Effector memory CD8-positive, alpha-beta T cell (primary cell): ENCODE data around the gene OVCH2.

Source experiments
- ATAC-seq: fragments of 150-1000 bp; cut with Tn5 transposase; replicated peaks from 2 replicates; pipeline ENCODE4 v1.10.0; 2021; ENCODE audit warnings: mild to moderate bottlenecking, moderate library complexity
- DNase-seq, 3 experiments: peaks; one replicate each; pipeline ENCODE4 v3.0.0; 2021
- H3K27ac Mint-ChIP-seq, 2 donors: one replicate each; pipeline ENCODE4 v1.8.0; 2022; ENCODE audit warnings: mild to moderate bottlenecking in 2 of 2, mixed read lengths in 2 of 2, moderate library complexity in 2 of 2
- H3K27me3 Mint-ChIP-seq, 2 donors: one replicate each; pipeline ENCODE4 v1.8.0; 2022; ENCODE audit warnings: mixed read lengths in 2 of 2
- H3K36me3 Mint-ChIP-seq: one replicate; pipeline ENCODE4 v1.8.0; 2022; ENCODE audit warnings: mild to moderate bottlenecking, moderate library complexity, mixed read lengths; ENCODE audit not compliant: insufficient read depth
- H3K4me1 Mint-ChIP-seq, 2 donors: one replicate each; pipeline ENCODE4 v1.8.0; 2022; ENCODE audit warnings: low read depth in 2 of 2, mixed read lengths in 2 of 2
- H3K4me3 Mint-ChIP-seq, 2 donors: one replicate each; pipeline ENCODE4 v1.8.0; 2022; ENCODE audit warnings: mild to moderate bottlenecking in 2 of 2, mixed read lengths in 2 of 2, moderate library complexity in 2 of 2
- H3K9me3 Mint-ChIP-seq, 2 donors: one replicate each; pipeline ENCODE4 v1.8.0; 2022; ENCODE audit warnings: mixed read lengths in 2 of 2

OVCH2 gene

DNA sequence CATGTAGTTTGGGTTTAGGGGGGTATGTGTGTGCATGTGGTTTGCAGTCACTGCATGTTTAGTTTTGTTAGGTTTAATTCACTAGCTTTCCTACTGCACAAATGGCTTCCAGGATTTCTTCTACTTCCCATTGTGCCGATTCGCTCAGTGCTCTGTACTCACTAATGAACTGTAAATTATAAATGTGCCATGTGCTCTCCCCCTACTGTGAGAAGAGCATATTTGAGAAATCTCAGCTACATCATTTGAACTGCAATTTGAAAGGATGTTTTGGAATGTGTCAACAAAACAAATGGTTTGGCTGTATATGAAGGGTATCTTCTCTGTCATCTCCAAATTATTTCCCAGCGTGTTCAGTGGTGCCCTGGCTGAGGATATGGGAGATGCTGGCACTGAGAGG is 61.1 kb downstream of the OVCH2 start:
- Mint-ChIP-seq H3K27ac (no peak overlapping the region), H3K27me3 (no peaks in the 10 kb centered on the region), H3K4me1 (no peaks in the 10 kb centered on the region), H3K9me3 (no peaks in the 10 kb centered on the region), H3K4me3 (no peak overlapping the region), H3K36me3 (no peaks in the 10 kb centered on the region)
- DNase-seq (no peak), ATAC-seq (no peak)

DNA sequence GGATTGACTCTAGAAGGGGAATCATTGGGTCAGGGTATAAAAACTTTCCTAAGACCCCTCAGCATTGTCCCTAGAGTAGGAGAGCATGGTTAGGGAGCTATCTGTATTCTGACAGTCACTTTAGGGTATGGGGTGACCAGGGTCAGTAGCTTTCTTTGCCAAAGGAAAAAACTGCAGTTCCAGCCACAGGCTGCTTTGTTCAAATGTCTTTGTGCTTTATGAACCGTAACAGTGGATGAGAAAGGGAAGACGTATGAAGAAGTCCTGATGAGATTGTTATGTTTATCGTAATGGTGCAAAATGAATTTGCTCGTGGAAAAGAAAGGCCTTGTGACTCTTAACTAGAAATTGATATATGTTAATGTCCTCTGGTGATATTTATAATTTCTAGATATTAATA is 63.0 kb downstream of the OVCH2 start:
- DNase-seq (no peak), ATAC-seq (no peak)
- H3K27ac Mint-ChIP-seq = no peak overlapping the region
- no peaks in the 10 kb centered on the region for H3K27me3 Mint-ChIP-seq
- no peak overlapping the region for H3K4me3 Mint-ChIP-seq
- H3K4me1 Mint-ChIP-seq = no peaks in the 10 kb centered on the region
- H3K9me3 Mint-ChIP-seq = no peaks in the 10 kb centered on the region
- H3K36me3 Mint-ChIP-seq = no peaks in the 10 kb centered on the region

DNA sequence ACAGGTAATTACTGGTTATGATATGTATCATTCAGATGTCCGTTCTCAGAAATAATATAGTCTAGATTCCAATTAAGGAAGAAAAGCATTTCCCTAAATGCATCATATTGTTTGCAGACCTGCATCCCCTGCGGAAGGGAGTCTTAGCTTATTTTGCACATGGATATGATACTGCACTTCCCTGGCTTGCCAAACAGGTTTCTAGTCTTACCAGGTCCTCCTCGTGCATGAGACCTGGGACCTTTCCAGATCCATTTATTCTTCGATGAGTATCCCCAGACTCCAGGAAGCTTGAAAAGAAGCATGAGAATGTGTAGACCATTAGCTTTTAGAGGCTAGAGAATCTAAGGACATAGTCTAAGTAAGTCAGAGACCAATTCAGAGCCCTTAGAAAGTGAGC is 63.5 kb downstream of the OVCH2 start:
- Mint-ChIP-seq H3K4me3 (no peak overlapping the region), H3K27me3 (no peaks in the 10 kb centered on the region), H3K27ac (no peak overlapping the region), H3K4me1 (no peaks in the 10 kb centered on the region), H3K36me3 (no peaks in the 10 kb centered on the region), H3K9me3 (no peaks in the 10 kb centered on the region)
- DNase-seq = no peak
- no peak for ATAC-seq

DNA sequence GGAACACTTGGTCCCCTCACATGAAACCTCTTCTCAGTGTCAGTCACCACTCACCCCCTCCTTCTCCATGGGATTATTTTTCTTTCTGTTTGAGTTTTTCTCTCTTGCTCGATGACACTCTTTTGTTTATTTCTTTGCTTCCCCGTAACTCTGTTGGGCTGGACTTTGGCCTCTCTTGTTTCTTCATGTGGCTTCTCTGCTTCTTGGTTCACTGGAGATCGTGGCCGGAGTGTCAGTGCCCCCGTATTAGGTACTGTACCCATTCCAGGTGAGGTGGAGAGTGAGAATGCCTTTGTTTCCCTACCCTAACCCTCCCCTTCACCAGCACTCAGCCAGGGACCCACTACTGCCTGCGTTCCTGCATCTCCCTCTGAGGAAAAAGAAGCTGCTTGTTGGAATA is 65.5 kb downstream of the OVCH2 start:
- H3K27ac Mint-ChIP-seq = peak overlapping the region in 1 of 2 donors; percentile 57
- ATAC-seq (no peak), DNase-seq (no peak)
- H3K27me3 Mint-ChIP-seq = no peaks in the 10 kb centered on the region
- H3K9me3 Mint-ChIP-seq = no peaks in the 10 kb centered on the region
- no peaks in the 10 kb centered on the region for H3K4me1 Mint-ChIP-seq
- no peak overlapping the region for H3K4me3 Mint-ChIP-seq
- peaks cover 4% of the 10 kb centered on the region for H3K36me3 Mint-ChIP-seq

DNA sequence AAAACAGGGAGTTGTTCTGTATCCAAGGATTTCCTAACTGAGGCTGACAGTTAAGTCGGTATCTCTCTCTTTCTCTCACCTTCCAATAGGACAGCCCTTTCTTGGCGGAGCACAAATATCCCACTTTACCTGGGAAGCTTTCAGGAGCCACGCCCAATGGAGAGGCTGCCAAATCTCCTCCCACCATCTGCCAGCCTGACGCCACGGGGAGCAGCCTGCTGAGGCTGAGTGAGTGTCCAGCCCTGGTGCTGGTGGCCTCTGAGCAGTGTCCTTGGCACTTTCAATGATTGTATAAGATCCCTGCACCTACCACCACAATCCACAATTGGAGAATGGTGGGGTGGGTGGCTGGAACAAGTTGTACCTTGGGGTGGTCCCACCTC is 66.6 kb downstream of the OVCH2 start:
- Mint-ChIP-seq H3K36me3 (peaks cover 4% of the 10 kb centered on the region), H3K9me3 (no peaks in the 10 kb centered on the region), H3K27ac (no peak overlapping the region), H3K27me3 (no peaks in the 10 kb centered on the region), H3K4me3 (no peak overlapping the region), H3K4me1 (no peaks in the 10 kb centered on the region)
- DNase-seq (no peak), ATAC-seq (no peak)
